ENCODE data around the gene SUPT5H. TPM values are rescaled to one million over a fixed set of nuclear protein-coding genes. Genes with fewer than 3 reads are reported as not detected.

The SUPT5H gene
- total RNA-seq, 1 donor from 2014 or later: 57.0 TPM

DNA sequence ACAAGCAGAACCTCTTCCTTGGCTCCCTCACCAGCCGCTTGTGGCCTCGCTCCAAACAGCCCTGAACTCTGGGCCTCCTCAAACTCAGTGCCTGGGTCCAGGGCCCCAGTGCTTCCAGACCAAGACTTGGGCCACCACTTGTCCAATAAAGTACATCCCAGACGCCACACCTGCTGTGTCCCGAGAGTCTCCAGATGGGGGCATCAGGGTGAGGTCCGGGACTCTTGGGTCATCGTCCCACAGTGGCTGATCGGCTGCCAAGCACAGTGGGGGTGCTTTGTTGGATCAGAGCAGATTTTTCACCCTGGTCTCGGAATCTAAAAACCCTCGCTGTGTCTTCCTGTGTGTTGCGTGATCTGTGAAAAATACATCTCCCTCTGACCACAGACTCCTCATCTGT lies 44.4 kb downstream of the SUPT5H start:
- DNase-seq (ENCODE audit: low spot score): no peak
- ATAC-seq: peak; percentile 24

DNA sequence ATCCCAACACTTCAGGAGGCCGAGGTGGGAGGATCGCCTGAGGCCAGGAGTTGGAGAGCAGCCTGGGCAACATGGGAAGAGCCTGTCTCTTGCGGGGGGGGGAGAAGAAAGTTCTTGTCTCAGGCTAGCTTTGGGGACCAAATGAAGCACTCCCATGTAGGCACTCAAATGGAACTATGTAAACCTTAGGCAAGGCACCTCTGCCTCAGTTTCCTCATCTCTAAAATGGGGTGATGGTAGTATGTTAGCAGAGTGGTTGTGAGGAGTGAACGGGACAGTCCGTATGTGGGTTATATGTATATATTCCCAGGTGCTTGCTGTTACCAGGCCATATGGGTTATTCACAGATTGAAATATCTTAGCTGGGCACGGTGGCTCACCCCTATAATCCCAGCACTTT lies 46.8 kb downstream of the SUPT5H start:
- ATAC-seq: no peak
- DNase-seq (ENCODE audit: low spot score): no peak

DNA sequence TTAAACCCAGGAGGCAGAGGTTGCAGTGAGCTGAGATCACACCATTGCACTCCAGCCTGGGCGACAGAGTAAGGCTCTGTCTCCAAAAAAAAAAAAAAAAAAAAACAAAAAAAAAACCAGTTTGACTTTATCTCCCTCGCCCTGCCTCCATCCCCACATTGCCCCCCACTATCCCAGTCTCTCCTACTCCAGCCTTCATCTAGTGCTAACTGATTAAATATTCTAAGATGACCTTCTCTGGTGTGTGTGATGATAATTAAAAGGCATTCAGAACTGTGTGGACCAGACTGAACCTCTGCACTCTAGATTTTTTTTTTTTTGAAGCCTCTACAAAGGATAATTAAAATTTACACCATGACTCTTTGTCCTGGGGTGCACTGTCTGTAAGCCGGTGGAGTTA lies 47.4 kb downstream of the SUPT5H start:
- ATAC-seq: no peak
- no peak for DNase-seq (ENCODE audit: low spot score)

DNA sequence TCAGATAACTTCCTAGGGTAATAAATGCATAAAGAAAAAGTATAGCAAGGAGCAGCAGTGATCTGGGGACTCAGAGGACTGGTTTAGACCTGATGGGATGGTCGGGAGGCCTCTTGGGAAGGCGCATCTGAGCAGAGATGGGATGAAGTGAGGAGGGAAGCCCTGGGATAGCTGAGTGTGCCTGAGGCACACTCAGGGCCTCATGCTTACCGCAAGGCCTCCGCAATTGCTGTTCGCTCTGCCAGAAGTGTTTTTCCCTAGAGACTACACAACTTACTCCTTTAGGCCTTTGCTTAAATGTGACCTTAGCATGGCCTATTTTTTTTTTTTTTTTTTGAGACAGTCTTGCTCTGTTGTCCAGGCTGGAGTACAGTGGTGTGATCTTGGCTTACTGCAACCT lies 49.3 kb downstream of the SUPT5H start:
- DNase-seq (ENCODE audit: low spot score): no peak
- ATAC-seq: no peak

DNA sequence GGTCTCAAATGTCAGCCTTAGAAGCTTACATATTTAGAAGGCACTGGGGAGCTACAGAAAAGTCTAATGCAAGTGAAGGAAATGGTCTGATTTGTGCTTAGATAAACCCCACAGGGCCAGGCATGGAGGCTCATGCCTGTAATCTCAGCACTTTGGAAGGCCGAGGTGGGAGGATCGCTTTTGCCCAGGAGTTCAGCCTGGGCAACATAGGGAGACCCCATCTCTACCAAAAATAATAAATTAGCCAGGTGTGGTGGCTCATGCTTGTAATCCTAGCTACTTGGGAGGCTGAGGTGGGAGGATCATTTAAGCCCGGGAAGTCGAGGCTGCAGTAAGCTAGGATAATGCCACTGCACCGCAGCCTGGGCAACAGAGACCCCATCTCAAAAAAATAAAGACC lies 50.7 kb downstream of the SUPT5H start:
- no peak for DNase-seq (ENCODE audit: low spot score)
- ATAC-seq: no peak

DNA sequence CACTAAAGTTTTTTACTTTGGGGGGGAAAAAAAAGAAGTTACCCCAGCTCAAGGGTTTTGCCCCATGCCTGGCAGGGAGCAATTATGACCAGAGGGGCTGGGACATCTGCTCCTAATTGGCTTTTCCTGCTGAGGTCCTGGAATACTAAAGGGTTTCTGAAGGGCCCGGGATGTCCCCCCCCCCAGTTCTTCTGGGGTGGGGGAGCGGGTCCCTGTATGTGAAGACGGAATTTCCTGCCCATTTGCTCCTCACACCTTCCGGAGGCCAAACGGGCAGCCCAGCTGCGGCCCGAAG lies 52.3 kb downstream of the SUPT5H start:
- ATAC-seq: no peak

DNA sequence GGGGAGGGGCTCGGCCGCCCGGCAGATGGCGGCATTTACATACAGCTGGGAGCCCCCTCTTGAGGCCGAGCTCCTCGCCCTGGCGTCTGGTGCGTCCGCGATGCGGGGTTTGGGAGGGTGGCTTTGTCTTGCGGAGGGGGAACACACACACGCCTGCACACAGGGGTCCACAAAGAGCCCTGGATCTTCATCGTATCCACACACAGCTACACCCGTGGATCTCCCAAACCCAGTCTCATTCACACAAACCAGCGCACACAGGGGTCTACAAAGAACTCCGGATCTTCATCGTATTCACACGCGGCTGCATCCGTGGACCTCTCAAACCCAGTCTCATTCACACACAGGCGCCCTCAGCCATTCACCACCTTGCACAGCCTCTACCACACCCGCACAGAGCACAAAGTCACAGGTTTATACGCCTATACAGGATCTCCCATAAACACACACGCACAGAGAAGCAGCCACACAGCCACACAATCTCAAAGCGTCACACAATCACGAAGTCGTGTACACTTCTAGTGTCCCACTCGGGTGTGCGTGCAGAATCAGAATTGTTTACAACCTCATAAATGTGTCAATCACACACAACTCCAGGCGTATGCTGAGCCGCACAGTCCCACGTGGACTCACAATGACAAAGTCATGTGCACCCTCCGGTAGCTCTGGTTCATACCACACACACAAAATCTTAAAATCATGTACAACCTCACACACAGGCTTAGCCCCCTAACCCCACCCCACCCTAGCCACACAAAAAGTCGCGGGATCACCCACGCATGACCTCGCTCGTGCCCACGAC lies 52.8 kb downstream of the SUPT5H start:
- ATAC-seq (peak; percentile 40), DNase-seq (ENCODE audit: low spot score) (no peak)

More for the DNA sequence above, 52.3 kb downstream of the SUPT5H start:
- no peak for DNase-seq (ENCODE audit: low spot score)

DNA sequence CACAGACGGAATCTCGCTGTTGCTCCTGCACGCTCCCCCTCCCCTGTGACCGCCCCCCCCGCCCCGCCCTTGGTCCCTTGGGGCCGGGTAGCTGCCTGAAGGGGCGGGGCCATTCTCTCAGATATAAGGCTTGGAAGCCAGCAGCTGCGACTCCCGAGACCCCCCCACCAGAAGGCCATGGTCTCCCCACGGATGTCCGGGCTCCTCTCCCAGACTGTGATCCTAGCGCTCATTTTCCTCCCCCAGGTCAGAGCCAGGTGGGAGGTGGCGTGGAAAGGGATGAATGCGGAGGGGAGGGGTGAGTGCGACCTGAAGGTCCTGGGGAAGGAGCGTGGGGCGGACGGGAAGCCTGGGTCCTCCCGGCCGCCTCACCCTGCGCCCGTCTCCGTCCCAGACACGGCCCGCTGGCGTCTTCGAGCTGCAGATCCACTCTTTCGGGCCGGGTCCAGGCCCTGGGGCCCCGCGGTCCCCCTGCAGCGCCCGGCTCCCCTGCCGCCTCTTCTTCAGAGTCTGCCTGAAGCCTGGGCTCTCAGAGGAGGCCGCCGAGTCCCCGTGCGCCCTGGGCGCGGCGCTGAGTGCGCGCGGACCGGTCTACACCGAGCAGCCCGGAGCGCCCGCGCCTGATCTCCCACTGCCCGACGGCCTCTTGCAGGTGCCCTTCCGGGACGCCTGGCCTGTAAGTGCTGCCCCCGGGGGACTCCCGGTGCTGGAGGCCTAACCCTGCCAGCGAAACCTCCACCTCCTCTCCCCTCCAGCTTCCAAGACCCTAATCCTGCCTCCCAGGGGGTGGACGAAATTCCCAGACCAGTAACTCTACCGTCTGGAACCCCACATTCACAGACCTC lies 53.6 kb downstream of the SUPT5H start, which contains the start of gene DLL3:
Gene DLL3, plus strand, starts transcription at position 150 of the 845 bp plus-strand sequence. Its CDS starts 28 bp downstream, at position 178.
- DNase-seq (ENCODE audit: low spot score): no peak

DNA sequence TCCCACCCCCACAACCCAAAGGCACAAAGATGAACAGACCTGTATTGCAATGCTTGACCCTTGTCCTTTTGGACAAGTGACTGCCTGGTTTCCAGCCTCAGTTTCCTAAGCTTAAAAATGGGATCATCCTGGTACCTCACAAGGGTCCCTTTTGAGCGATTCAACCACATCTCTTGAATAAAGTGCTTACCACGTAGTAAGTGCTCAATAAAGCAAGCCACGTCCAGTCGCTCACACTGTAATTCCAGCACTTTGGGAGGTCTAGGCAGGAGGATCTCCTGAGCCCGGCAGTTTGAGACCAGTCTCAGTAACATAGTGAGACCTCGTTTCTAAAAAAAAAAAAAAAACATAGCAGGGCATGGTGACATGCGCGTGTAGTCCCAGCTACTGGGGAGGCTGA lies 54.5 kb downstream of the SUPT5H start:
- ATAC-seq (no peak), DNase-seq (ENCODE audit: low spot score) (no peak)

More for the DNA sequence above, 53.6 kb downstream of the SUPT5H start, which contains the start of gene DLL3:
- no peak for ATAC-seq

DNA sequence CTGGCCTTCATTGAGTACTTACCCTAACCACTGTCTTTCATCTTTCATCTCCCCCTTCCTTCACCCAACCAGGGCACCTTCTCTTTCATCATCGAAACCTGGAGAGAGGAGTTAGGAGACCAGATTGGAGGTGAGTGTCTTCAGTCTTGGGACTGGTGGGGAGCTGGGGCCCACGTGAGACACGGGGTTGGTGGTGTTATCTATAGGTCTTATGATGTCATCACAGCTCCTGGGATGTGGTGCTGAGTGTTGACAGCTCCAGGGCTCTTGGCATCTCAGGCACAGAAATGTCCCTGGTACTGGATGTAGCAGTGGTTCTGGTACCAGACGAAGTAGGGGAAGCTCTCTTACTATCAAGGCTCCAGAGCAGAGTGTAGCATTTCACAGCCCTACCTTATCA lies 55.2 kb downstream of the SUPT5H start:
- DNase-seq (ENCODE audit: low spot score): no peak
- no peak for ATAC-seq

DNA sequence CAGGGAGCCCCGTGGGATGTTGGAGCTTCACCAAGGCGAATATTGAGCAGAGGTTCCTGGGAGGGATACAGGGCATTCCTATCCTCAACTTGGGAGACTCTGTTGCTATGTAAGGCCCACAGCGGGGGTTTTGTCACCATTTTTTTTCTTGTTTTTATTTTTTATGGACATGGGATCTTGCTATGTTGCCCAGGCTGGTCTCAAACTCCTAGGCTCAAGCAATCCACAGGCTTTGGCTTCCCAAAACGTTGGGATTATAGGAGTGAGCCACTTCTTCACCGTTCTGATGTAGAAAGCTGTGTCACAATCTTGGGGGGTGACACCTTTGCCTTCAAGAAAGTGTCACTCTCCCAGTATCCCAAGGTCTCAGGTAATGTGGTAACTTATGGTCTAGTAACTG lies 56.0 kb downstream of the SUPT5H start:
- no peak for ATAC-seq
- no peak for DNase-seq (ENCODE audit: low spot score)

DNA sequence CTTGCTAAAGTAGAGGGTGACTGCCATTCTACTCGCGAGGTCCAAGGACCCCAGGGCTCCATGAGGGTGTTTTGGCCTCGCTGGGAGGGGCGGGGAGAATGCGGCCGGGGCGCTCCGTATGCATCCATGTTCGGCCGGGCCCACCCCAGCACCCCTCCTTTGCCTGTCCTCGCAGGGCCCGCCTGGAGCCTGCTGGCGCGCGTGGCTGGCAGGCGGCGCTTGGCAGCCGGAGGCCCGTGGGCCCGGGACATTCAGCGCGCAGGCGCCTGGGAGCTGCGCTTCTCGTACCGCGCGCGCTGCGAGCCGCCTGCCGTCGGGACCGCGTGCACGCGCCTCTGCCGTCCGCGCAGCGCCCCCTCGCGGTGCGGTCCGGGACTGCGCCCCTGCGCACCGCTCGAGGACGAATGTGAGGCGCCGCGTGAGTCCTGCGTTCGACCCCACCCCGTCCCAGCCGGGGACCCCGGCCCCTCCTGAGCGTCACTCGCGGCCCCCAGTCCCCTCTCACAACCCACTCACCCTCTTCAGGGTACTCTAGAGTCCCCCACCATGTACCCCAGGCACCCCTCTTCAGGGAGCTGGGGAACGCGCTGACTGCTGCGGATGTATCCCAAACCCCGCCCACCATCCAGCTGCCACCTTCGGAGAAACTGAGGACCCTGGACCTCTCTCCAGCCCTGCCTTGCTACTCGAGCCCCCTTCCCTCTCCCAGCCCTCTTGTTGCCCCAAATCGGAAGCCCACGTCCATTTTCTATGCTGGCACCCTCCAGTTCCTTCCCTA lies 57.4 kb downstream of the SUPT5H start:
- ATAC-seq (peak; percentile 92), DNase-seq (ENCODE audit: low spot score) (peak; percentile 54)

DNA sequence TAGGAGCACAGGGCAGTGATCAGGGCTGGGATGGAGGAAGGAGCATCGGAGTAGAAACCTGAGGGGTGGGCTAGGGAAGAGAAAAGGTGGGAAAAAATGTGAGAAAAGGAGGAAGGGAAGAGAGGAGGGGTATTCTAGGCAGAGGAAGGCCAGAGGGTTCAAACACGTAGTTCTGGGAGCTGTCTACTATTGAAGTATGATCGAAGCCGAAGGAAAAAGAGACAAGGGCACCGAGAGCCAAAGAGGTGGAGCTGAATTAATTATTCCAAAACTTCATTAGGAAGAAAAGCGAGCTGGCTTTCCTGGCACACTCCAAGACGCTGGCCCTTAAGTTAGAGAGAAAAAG lies 61.2 kb downstream of the SUPT5H start:
- ATAC-seq (no peak), DNase-seq (ENCODE audit: low spot score) (no peak)

DNA sequence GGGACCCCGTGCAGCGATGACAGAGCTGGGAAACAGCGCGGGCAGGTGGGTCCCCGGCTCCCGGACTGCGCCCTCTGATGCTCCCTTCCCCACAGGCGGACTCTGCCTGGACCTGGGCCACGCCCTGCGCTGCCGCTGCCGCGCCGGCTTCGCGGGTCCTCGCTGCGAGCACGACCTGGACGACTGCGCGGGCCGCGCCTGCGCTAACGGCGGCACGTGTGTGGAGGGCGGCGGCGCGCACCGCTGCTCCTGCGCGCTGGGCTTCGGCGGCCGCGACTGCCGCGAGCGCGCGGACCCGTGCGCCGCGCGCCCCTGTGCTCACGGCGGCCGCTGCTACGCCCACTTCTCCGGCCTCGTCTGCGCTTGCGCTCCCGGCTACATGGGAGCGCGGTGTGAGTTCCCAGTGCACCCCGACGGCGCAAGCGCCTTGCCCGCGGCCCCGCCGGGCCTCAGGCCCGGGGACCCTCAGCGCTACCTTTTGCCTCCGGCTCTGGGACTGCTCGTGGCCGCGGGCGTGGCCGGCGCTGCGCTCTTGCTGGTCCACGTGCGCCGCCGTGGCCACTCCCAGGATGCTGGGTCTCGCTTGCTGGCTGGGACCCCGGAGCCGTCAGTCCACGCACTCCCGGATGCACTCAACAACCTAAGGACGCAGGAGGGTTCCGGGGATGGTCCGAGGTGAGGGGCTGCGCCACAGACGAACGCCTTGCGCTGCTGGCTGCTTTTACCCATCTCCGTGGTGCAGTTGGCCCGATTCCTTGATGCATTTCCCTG lies 61.7 kb downstream of the SUPT5H start:
- DNase-seq (ENCODE audit: low spot score): no peak
- peak; percentile 20 for ATAC-seq

DNA sequence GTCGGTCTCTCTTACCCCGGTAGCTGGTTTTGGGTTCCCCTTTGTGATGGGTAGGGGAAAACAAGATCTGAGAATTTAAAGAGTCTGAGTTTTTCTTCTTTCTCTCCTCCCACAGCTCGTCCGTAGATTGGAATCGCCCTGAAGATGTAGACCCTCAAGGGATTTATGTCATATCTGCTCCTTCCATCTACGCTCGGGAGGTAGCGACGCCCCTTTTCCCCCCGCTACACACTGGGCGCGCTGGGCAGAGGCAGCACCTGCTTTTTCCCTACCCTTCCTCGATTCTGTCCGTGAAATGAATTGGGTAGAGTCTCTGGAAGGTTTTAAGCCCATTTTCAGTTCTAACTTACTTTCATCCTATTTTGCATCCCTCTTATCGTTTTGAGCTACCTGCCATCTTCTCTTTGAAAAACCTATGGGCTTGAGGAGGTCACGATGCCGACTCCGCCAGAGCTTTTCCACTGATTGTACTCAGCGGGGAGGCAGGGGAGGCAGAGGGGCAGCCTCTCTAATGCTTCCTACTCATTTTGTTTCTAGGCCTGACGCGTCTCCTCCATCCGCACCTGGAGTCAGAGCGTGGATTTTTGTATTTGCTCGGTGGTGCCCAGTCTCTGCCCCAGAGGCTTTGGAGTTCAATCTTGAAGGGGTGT lies 62.5 kb downstream of the SUPT5H start:
- DNase-seq (ENCODE audit: low spot score): no peak
- ATAC-seq: no peak

DNA sequence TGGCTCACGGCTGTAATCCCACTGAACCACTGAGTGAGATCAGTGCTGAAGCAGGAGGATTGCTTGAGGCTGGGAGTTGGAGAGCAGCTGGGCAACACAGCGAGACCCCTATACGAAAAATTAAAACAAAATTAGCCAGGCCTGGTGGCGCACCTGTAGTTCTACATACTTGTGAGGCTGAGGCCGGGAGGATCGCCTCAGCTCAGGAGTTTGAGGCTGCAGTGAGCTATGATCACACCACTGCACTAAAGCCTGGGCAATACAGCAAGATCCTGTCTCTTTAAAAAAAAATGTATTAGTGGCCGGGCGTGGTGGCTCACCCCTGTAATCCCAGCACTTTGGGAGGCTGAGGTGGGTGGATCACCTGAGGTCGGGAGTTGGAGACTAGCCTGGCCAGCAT lies 63.2 kb downstream of the SUPT5H start:
- no peak for ATAC-seq
- DNase-seq (ENCODE audit: low spot score): no peak

DNA sequence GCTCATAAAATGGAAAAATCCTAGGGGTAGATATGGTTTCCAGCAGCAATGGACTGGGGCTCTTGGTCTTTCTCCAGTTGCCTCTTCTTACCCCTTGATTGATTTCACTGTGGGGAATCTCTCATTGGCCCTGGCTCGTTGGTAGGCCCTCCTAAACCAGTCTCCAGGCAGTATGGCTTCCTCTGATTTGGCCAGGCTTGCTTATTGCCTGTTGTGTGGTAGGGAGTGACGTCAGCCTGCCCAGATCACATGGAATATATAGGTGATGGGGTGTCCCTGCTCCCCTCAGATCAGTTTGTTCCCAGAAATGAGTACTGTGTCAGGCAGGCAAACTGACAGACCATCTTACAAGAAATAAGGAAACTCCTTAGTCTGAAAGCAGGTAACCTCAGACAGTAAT lies 63.9 kb downstream of the SUPT5H start:
- DNase-seq (ENCODE audit: low spot score) (no peak), ATAC-seq (no peak)

DNA sequence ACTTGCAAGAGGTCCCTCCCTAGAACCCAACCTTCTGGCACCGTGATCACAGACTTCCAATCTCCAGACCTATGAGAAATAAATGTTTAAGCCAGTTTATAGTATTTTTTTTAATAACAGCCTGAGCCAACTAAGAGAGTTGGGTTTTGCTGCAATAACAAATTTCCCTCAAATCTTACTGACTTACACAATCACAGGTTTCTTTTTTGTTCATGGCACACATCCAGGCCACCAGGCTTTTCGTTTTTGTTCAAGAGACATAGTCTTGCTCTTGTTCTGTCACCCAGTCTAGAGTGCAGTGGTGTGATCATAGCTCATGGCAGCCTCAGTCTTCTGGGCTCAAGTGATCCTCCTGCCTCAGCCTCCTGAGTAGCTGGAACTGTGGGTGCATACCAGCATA lies 67.6 kb downstream of the SUPT5H start:
- ATAC-seq: no peak
- no peak for DNase-seq (ENCODE audit: low spot score)

DNA sequence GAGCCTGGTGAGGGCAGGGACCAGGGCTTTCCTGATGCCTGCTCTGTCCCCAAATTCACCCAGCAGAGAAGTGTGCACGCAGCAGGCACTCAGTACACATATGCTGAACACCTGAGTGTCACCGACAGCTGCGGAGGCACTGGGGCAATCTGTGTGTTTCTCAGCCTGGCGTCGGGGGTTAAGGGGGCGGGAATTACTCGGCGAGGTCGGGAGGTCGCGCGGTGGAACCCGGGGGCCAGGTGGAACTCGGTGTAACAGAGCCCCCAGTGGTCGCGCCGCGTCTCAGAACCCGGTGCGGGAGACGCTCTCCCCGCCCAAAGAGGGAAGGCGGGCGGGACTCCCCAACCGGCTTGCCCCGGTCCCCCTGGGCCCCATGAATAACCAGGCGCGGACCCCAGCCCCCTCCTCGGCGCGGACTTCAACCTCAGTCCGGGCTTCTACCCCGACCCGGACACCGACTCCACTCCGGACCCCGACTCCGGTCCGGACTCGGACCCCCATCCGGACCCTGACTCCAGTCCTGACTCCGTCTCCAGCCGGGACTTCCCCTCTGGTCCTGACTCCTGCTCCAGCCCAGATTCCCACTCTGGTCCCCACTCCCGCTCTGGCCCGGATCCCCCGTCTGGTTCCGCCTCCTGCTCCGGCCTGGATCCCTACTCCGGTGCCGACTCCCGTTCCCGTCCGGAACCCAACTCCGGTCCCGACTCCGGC lies 69.6 kb downstream of the SUPT5H start, which contains the start of gene SELENOV:
Gene SELENOV, plus strand, starts transcription at position 300 of the 711 bp plus-strand sequence. Its CDS starts 74 bp downstream, at position 374.
- ATAC-seq (peak; percentile 20), DNase-seq (ENCODE audit: low spot score) (no peak)

Data from left lobe of liver (tissue), 2 donors.